HG02981 (cell line): ENCODE results near the gene PSMB8.
"Not testable (repeated sequence)": the region's sequence is repeated elsewhere in the genome, so short reads cannot be mapped to it uniquely, and the experiment has no call there.

Source experiments
- ATAC-seq: cut with Tn5 transposase; IDR thresholded peaks from one replicate; pipeline ENCODE4 v1.9.1; 2021; ENCODE audit warnings: mild to moderate bottlenecking, moderate library complexity; ENCODE audit not compliant: unreplicated experiment

PSMB8 gene

GRCh38 chr6:32838114-32838958, 5.5 kb downstream of the PSMB8 start, which contains the start of gene TAP2:
Gene TAP2, minus strand, starts transcription at chr6:32838739. Its CDS starts 506 bp downstream, at chr6:32838233.
- peak; percentile 76 for ATAC-seq

- ATAC-seq: no peak
Measured at GRCh38 chr6:32837651-32838113, 6.2 kb downstream of the PSMB8 start.

GRCh38 chr6:32836873-32837272, 7.0 kb downstream of the PSMB8 start:
- no peak for ATAC-seq

GRCh38 chr6:32835167-32835893, 8.5 kb downstream of the PSMB8 start:
- no peak for ATAC-seq

- no peak for ATAC-seq
Measured at GRCh38 chr6:32833664-32834063, 10.2 kb downstream of the PSMB8 start.

- ATAC-seq: no peak
Measured at GRCh38 chr6:32832535-32832934, 11.3 kb downstream of the PSMB8 start.

- ATAC-seq: no peak
Measured at GRCh38 chr6:32830936-32831335, 12.9 kb downstream of the PSMB8 start.

GRCh38 chr6:32830017-32830416, 13.8 kb downstream of the PSMB8 start:
- ATAC-seq: no peak

- no peak for ATAC-seq
Measured at GRCh38 chr6:32829495-32829894, 14.4 kb downstream of the PSMB8 start.

- ATAC-seq: no peak
Measured at GRCh38 chr6:32827025-32827424, 16.8 kb downstream of the PSMB8 start.

GRCh38 chr6:32825966-32826365, 17.9 kb downstream of the PSMB8 start:
- no peak for ATAC-seq

GRCh38 chr6:32819729-32820128, 24.1 kb downstream of the PSMB8 start:
- no peak for ATAC-seq

GRCh38 chr6:32818867-32819266, 25.0 kb downstream of the PSMB8 start:
- no peak for ATAC-seq

- peak; percentile 43 for ATAC-seq
Measured at GRCh38 chr6:32816746-32817204, 27.1 kb downstream of the PSMB8 start, which contains the start of gene HLA-DOB. Gene HLA-DOB, minus strand, starts transcription at chr6:32817002. Its CDS starts 51 bp downstream, at chr6:32816951.

- ATAC-seq: peak; percentile 58
Measured at GRCh38 chr6:32815996-32816395, 27.9 kb downstream of the PSMB8 start.

GRCh38 chr6:32815115-32815514, 28.7 kb downstream of the PSMB8 start:
- ATAC-seq: no peak

- ATAC-seq: no peak
Measured at GRCh38 chr6:32814145-32814544, 29.7 kb downstream of the PSMB8 start.

- no peak for ATAC-seq
Measured at GRCh38 chr6:32809171-32809570, 34.7 kb downstream of the PSMB8 start.

- no peak for ATAC-seq
Measured at GRCh38 chr6:32807020-32807580, 36.7 kb downstream of the PSMB8 start.

- not testable (repeated sequence) for ATAC-seq
Measured at GRCh38 chr6:32805404-32805803, 38.4 kb downstream of the PSMB8 start.

GRCh38 chr6:32803416-32803815, 40.4 kb downstream of the PSMB8 start:
- ATAC-seq: no peak
